ENCODE results near the gene TEX53.

Gene TEX53

GRCh38 chr9:114606597-114607207, 50.9 kb downstream of the TEX53 start:
- no peak for DNase-seq (ENCODE audit: low spot score)

Small RNA genes lying within 50 kb of the gene (small RNA-seq; reads per million reads assigned to genes)
- 0 reads per million in 2 experiments for gene RF00019

Measured in SK-N-DZ (cell line).